ENCODE data around the gene EXOC6.
A peak's percentile ranks its signal among the peaks of the same experiment; 100 is the strongest.

Gene EXOC6, protein sequence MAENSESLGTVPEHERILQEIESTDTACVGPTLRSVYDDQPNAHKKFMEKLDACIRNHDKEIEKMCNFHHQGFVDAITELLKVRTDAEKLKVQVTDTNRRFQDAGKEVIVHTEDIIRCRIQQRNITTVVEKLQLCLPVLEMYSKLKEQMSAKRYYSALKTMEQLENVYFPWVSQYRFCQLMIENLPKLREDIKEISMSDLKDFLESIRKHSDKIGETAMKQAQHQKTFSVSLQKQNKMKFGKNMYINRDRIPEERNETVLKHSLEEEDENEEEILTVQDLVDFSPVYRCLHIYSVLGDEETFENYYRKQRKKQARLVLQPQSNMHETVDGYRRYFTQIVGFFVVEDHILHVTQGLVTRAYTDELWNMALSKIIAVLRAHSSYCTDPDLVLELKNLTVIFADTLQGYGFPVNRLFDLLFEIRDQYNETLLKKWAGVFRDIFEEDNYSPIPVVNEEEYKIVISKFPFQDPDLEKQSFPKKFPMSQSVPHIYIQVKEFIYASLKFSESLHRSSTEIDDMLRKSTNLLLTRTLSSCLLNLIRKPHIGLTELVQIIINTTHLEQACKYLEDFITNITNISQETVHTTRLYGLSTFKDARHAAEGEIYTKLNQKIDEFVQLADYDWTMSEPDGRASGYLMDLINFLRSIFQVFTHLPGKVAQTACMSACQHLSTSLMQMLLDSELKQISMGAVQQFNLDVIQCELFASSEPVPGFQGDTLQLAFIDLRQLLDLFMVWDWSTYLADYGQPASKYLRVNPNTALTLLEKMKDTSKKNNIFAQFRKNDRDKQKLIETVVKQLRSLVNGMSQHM

DNA sequence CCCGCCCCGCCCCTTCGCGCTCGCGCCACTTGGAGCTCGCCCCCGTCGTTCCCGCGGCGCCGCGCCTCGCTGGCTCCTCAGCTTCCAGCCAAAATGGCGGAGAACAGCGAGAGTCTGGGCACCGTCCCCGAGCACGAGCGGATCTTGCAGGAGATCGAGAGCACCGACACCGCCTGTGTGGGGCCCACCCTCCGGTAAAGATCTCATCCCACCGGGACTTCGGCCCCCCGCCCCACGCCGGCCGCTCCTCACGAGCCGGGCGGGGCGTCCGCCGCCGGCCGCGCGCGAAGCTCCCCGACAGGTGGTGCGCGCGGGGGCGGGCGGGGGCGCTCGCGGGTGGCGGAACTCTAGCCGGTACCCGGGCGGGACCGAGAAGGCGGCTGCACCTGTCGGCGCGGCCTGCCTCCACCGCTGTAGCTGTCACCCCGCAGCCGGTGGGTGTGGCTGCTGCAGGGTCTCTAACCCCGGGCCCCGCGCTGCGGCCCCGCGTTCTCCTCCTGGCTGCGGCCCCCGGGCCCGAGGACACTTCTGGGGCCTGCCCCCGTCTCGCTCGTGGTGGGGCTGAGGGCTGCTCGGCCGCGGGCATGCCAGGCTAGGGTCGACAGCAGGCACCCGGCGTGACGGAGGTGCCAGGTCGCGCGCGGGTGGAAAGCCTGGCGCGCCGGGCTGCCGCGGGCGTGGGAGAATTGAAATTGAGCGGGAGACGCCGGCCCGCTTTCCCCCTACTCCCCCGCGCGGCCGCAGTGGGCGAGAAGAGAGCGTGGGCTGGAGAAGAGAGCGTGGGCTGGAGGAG, at the start of gene EXOC6:
Gene EXOC6, plus strand, starts transcription at position 80 of the 793 bp plus-strand sequence. Its CDS starts 14 bp downstream, at position 94.
- peak; percentile 81 for DNase-seq

GRCh38 chr10:92799568-92799967, 48.8 kb upstream of the EXOC6 start:
- DNase-seq, result peak; percentile 38

GRCh38 chr10:92800134-92800733, 48.1 kb upstream of the EXOC6 start:
- DNase-seq, result no peak

- no peak for DNase-seq
These were observed 46.1 kb upstream of the EXOC6 start for GRCh38 chr10:92801978-92802872.

DNA sequence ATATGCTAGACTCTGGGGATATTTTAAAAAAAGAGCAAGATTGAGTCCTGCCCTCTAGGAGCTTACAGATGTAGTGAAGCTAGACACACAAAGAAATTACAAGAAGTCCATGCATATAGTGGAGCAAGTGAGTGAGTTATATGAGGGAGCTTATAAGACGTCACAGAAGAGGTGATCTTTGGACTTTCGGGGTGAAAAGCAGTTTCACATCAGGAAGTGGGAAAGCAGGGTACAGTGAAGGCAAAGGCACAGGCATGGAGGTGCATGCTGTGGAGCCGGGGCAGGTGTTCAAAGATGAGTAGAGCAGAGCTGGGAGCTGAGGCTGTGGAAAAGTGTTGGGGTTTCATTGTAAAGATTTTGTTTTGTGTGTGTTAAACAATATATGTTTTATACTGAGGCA, 38.5 kb upstream of the EXOC6 start:
- DNase-seq, result no peak

GRCh38 chr10:92810934-92811532, 37.3 kb upstream of the EXOC6 start:
- no peak for DNase-seq

GRCh38 chr10:92811986-92812385, 36.3 kb upstream of the EXOC6 start:
- DNase-seq, result no peak

DNA sequence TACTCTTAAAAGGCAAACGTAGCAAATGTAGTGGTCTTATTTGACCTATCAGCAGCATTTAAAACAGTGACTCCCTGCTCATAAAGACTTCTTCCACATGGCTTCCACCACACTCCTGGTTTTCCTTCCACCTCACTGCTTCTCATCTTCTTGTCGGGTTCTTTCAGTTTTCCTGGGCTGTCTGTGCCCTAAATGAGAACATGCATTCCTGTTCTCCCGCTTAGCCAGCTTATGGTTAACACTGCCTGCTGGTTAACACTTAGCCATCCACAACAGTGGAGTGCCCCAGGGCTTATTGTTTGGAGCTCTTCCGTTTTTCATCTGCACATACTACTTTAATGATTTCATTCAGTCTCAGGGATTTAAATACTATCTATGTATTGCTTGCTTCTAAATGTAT, 34.3 kb upstream of the EXOC6 start:
- DNase-seq, result peak; percentile 59

DNA sequence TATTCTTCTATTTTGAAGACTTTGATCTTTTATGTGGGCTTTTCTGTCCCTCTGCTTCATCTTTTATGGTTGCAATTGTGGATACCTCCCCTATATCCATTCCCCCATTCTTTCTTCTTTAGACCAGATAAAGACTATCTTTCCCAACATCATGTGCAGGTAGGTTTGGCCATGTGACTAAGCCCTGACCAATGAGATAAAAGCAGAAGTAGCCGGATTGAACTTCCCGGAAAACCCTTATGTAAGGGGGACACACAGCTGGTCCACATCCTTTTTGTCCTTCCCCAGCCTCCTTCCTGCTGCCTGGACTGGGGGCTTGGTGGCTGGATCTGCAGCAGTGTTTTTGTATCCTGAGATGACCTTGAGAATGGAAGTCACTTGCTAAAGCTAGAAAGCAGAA, 33.5 kb upstream of the EXOC6 start:
- DNase-seq, result no peak

- DNase-seq, result peak; percentile 65
These were observed 32.2 kb upstream of the EXOC6 start for GRCh38 chr10:92816091-92816531.

- peak; percentile 85 for DNase-seq
These were observed 26.2 kb upstream of the EXOC6 start for GRCh38 chr10:92822060-92822634.

DNA sequence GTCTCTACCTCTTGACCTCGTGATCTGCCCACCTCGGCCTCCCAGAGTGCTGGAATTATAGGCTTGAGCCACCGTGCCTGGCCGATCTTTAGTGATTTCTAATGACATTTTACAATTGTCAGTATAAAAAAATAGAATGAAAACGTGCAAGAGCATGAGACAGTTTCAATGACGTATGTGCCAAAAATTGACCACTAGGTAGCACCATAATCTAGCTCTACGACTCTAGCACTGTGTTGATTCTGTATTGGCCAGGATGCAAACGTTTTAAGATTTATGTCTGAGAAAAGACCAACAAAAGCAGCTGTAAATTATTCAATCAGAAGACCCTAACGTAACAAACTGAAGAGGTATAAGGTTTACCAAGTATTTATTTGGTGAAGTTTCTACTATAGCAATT, 25.4 kb upstream of the EXOC6 start:
- no peak for DNase-seq

DNA sequence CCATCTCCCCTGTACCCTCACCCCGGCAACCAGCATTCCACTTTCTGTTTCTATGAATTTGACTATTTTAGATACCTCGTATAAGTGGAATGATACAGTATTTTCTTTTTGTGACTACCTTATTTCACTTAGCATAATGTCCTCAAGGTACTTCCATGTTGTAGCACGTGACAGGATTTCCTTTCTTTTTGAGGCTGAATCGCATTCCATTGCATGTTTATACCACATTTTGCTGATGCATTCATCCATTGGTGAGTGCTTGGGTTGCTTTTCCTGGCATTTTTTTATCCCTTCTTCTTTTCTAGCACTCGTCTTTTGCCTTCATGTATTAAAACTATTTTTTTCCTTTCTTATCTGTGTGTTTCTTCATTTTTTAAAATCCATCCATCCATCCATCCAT, 22.3 kb upstream of the EXOC6 start:
- no peak for DNase-seq

DNA sequence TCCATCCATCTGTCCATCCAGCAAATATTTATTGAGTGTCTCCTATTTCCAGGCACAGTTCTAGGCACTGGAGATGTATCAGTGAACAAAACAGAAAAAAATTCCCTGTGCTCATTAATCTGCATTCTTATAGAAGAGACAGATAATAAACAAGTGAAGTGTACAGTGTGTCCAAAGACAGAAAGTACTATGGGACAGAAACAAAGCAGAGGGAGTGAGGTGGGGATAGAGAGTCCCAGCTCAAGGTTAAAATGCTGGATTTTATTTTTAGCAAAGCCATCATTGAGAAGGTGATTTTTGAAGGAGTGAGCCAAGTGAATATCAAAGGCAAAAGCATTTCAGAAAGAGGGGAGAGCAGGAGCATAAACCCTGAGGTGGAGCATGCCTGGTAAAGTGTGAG, 21.8 kb upstream of the EXOC6 start:
- no peak for DNase-seq

GRCh38 chr10:92829042-92829785, 19.1 kb upstream of the EXOC6 start:
- DNase-seq, result no peak

- no peak for DNase-seq
These were observed 18.4 kb upstream of the EXOC6 start for GRCh38 chr10:92829786-92830377.

- DNase-seq, result no peak
These were observed 17.6 kb upstream of the EXOC6 start for GRCh38 chr10:92830478-92831389.

DNA sequence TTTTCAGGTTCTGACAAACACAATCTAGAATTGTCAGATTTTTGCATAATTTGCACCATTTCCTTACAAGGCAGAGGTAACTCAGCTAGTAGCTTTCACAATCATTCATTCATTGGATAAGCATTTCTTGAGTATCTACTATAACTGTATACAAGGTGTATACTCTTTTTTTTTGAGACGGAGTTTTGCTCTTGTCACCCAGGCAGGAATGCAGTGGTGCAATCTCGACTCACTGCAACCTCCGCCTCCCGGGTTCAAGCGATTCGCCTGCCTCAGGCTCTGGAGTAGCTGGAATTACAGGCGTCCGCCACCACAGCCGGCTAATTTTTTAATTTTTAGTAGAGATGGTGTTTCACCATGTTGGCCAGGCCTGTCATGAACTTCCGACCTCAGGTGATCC, 16.2 kb upstream of the EXOC6 start:
- no peak for DNase-seq
